ENCODE measurements around the gene SGSM2.

DNA sequence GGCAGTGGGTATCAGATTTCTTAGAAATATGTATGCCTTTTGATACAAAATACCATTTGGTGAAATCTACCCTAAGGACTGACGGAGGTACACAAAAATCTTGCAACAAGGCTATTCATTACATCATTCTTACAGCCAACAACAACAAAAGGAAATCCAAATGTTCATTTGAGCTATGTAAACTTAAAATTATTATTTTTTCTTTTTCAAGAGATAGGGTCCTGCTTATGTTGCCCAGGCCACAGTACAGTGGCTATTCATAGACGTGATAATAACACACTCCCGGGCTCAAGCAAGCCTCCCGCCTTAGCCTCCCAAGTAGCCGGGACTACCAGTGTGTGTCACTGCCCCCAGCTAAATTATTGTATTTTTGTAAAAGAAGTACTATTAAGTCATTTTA is 24.6 kb upstream of the SGSM2 start:
- TF ChIP-seq, protein P1, sequence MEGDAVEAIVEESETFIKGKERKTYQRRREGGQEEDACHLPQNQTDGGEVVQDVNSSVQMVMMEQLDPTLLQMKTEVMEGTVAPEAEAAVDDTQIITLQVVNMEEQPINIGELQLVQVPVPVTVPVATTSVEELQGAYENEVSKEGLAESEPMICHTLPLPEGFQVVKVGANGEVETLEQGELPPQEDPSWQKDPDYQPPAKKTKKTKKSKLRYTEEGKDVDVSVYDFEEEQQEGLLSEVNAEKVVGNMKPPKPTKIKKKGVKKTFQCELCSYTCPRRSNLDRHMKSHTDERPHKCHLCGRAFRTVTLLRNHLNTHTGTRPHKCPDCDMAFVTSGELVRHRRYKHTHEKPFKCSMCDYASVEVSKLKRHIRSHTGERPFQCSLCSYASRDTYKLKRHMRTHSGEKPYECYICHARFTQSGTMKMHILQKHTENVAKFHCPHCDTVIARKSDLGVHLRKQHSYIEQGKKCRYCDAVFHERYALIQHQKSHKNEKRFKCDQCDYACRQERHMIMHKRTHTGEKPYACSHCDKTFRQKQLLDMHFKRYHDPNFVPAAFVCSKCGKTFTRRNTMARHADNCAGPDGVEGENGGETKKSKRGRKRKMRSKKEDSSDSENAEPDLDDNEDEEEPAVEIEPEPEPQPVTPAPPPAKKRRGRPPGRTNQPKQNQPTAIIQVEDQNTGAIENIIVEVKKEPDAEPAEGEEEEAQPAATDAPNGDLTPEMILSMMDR (IDR thresholded peaks at IDR 0.05) = no peak
- no peak for TF ChIP-seq POLR2A (IDR thresholded peaks at IDR 0.05)

All from lower leg skin (tissue), 3 donors.